Measurements from ENCODE around the gene CACNA2D4.

Gene CACNA2D4

GRCh38 chr12:1922985-1923384 lies 4.5 kb upstream of the CACNA2D4 start:
- no peaks in the 10 kb centered on the region for H3K36me3 ChIP-seq (ENCODE audit: insufficient read depth, low read length)
- no peak overlapping the region for H3K4me2 ChIP-seq (ENCODE audit: low read length)
- H3K4me3 ChIP-seq (ENCODE audit: low read length), result no peak overlapping the region
- no peaks in the 10 kb centered on the region for H3K9me3 ChIP-seq (replicated peaks; ENCODE audit: low read length)
- H3K27me3 ChIP-seq (ENCODE audit: control insufficient read depth, insufficient read depth, low read length), result peaks cover 64% of the 10 kb centered on the region
- peaks cover 3% of the 10 kb centered on the region for H3K4me1 ChIP-seq (ENCODE audit: control insufficient read depth, insufficient read depth, low read length)
- no peak overlapping the region for H3K9ac ChIP-seq (ENCODE audit: low read depth, low read length)

- no peak overlapping the region for H3K4me2 ChIP-seq (ENCODE audit: low read length)
- peaks cover 64% of the 10 kb centered on the region for H3K27me3 ChIP-seq (ENCODE audit: control insufficient read depth, insufficient read depth, low read length)
- H3K9ac ChIP-seq (ENCODE audit: low read depth, low read length), result no peak overlapping the region
- no peaks in the 10 kb centered on the region for H3K9me3 ChIP-seq (replicated peaks; ENCODE audit: low read length)
- no peak overlapping the region for H3K4me3 ChIP-seq (ENCODE audit: low read length)
- no peaks in the 10 kb centered on the region for H3K36me3 ChIP-seq (ENCODE audit: insufficient read depth, low read length)
- no peaks in the 10 kb centered on the region for H3K4me1 ChIP-seq (ENCODE audit: control insufficient read depth, insufficient read depth, low read length)
These were observed 3.7 kb upstream of the CACNA2D4 start for GRCh38 chr12:1922075-1922709.

- Histone ChIP-seq H3K9me3 (replicated peaks; ENCODE audit: low read length) (no peaks in the 10 kb centered on the region), H3K36me3 (ENCODE audit: insufficient read depth, low read length) (no peaks in the 10 kb centered on the region), H3K4me2 (ENCODE audit: low read length) (no peak overlapping the region), H3K9ac (ENCODE audit: low read depth, low read length) (no peak overlapping the region), H3K4me3 (ENCODE audit: low read length) (no peak overlapping the region), H3K27me3 (ENCODE audit: control insufficient read depth, insufficient read depth, low read length) (peaks cover 64% of the 10 kb centered on the region), H3K4me1 (ENCODE audit: control insufficient read depth, insufficient read depth, low read length) (no peaks in the 10 kb centered on the region)
These were observed 2.5 kb upstream of the CACNA2D4 start for GRCh38 chr12:1920971-1921370.

GRCh38 chr12:1920436-1920835 lies 2.0 kb upstream of the CACNA2D4 start:
- Histone ChIP-seq H3K9me3 (replicated peaks; ENCODE audit: low read length) (no peaks in the 10 kb centered on the region), H3K4me2 (ENCODE audit: low read length) (no peak overlapping the region), H3K9ac (ENCODE audit: low read depth, low read length) (no peak overlapping the region), H3K4me3 (ENCODE audit: low read length) (no peak overlapping the region), H3K36me3 (ENCODE audit: insufficient read depth, low read length) (no peaks in the 10 kb centered on the region), H3K27me3 (ENCODE audit: control insufficient read depth, insufficient read depth, low read length) (peaks cover 64% of the 10 kb centered on the region), H3K4me1 (ENCODE audit: control insufficient read depth, insufficient read depth, low read length) (no peaks in the 10 kb centered on the region)

GRCh38 chr12:1919763-1920162 lies 1.3 kb upstream of the CACNA2D4 start:
- H3K9ac ChIP-seq (ENCODE audit: low read depth, low read length), result no peak overlapping the region
- no peaks in the 10 kb centered on the region for H3K4me1 ChIP-seq (ENCODE audit: control insufficient read depth, insufficient read depth, low read length)
- peaks cover 63% of the 10 kb centered on the region for H3K27me3 ChIP-seq (ENCODE audit: control insufficient read depth, insufficient read depth, low read length)
- no peaks in the 10 kb centered on the region for H3K9me3 ChIP-seq (replicated peaks; ENCODE audit: low read length)
- H3K4me2 ChIP-seq (ENCODE audit: low read length), result no peak overlapping the region
- no peak overlapping the region for H3K4me3 ChIP-seq (ENCODE audit: low read length)
- no peaks in the 10 kb centered on the region for H3K36me3 ChIP-seq (ENCODE audit: insufficient read depth, low read length)

GRCh38 chr12:1919284-1919683 lies 832 bp upstream of the CACNA2D4 start:
- peaks cover 63% of the 10 kb centered on the region for H3K27me3 ChIP-seq (ENCODE audit: control insufficient read depth, insufficient read depth, low read length)
- no peak overlapping the region for H3K4me3 ChIP-seq (ENCODE audit: low read length)
- H3K36me3 ChIP-seq (ENCODE audit: insufficient read depth, low read length), result no peaks in the 10 kb centered on the region
- H3K4me1 ChIP-seq (ENCODE audit: control insufficient read depth, insufficient read depth, low read length), result no peaks in the 10 kb centered on the region
- no peaks in the 10 kb centered on the region for H3K9me3 ChIP-seq (replicated peaks; ENCODE audit: low read length)
- no peak overlapping the region for H3K9ac ChIP-seq (ENCODE audit: low read depth, low read length)
- H3K4me2 ChIP-seq (ENCODE audit: low read length), result no peak overlapping the region

GRCh38 chr12:1918884-1919236 lies 408 bp upstream of the CACNA2D4 start:
- no peaks in the 10 kb centered on the region for H3K4me1 ChIP-seq (ENCODE audit: control insufficient read depth, insufficient read depth, low read length)
- H3K36me3 ChIP-seq (ENCODE audit: insufficient read depth, low read length), result no peaks in the 10 kb centered on the region
- H3K27me3 ChIP-seq (ENCODE audit: control insufficient read depth, insufficient read depth, low read length), result peaks cover 62% of the 10 kb centered on the region
- no peaks in the 10 kb centered on the region for H3K9me3 ChIP-seq (replicated peaks; ENCODE audit: low read length)
- H3K4me3 ChIP-seq (ENCODE audit: low read length), result no peak overlapping the region
- no peak overlapping the region for H3K9ac ChIP-seq (ENCODE audit: low read depth, low read length)
- no peak overlapping the region for H3K4me2 ChIP-seq (ENCODE audit: low read length)

GRCh38 chr12:1917172-1918070 lies 1.0 kb downstream of the CACNA2D4 start:
- Histone ChIP-seq H3K27me3 (ENCODE audit: control insufficient read depth, insufficient read depth, low read length) (peaks cover 52% of the 10 kb centered on the region), H3K9ac (ENCODE audit: low read depth, low read length) (no peak overlapping the region), H3K4me2 (ENCODE audit: low read length) (no peak overlapping the region), H3K4me1 (ENCODE audit: control insufficient read depth, insufficient read depth, low read length) (peaks cover 1% of the 10 kb centered on the region), H3K9me3 (replicated peaks; ENCODE audit: low read length) (no peaks in the 10 kb centered on the region), H3K4me3 (ENCODE audit: low read length) (no peak overlapping the region), H3K36me3 (ENCODE audit: insufficient read depth, low read length) (no peaks in the 10 kb centered on the region)

- Histone ChIP-seq H3K4me2 (ENCODE audit: low read length) (no peak overlapping the region), H3K9ac (ENCODE audit: low read depth, low read length) (no peak overlapping the region), H3K27me3 (ENCODE audit: control insufficient read depth, insufficient read depth, low read length) (peaks cover 49% of the 10 kb centered on the region), H3K4me1 (ENCODE audit: control insufficient read depth, insufficient read depth, low read length) (peaks cover 10% of the 10 kb centered on the region), H3K4me3 (ENCODE audit: low read length) (no peak overlapping the region), H3K36me3 (ENCODE audit: insufficient read depth, low read length) (no peaks in the 10 kb centered on the region), H3K9me3 (replicated peaks; ENCODE audit: low read length) (no peaks in the 10 kb centered on the region)
These were observed 1.9 kb downstream of the CACNA2D4 start for GRCh38 chr12:1916371-1917171.

GRCh38 chr12:1915082-1915968 lies 3.1 kb downstream of the CACNA2D4 start:
- Histone ChIP-seq H3K4me3 (ENCODE audit: low read length) (no peak overlapping the region), H3K27me3 (ENCODE audit: control insufficient read depth, insufficient read depth, low read length) (peaks cover 46% of the 10 kb centered on the region), H3K4me2 (ENCODE audit: low read length) (no peak overlapping the region), H3K9ac (ENCODE audit: low read depth, low read length) (no peak overlapping the region), H3K4me1 (ENCODE audit: control insufficient read depth, insufficient read depth, low read length) (peaks cover 14% of the 10 kb centered on the region), H3K36me3 (ENCODE audit: insufficient read depth, low read length) (no peaks in the 10 kb centered on the region), H3K9me3 (replicated peaks; ENCODE audit: low read length) (no peaks in the 10 kb centered on the region)

All from skeletal muscle satellite cell (primary cell).